Measurements from ENCODE around the gene KRTAP10-12.

- TF ChIP-seq CTCF (IDR thresholded peaks at IDR 0.05) (no peak), ZNF138 (CRISPR knock-in tag; conservative IDR thresholded peaks at IDR 0.05) (no peak), ZBTB43 (CRISPR knock-in tag; IDR thresholded peaks at IDR 0.05) (no peak), ZNF317 (CRISPR knock-in tag; IDR thresholded peaks at IDR 0.05; ENCODE audit: borderline replicate concordance, low read depth) (no peak), ELF4 (CRISPR knock-in tag; IDR thresholded peaks at IDR 0.05; ENCODE audit: low read depth) (no peak)
Observed at GRCh38 chr21:44694776-44695175, 2.2 kb upstream of the KRTAP10-12 start.
